NCI-H1092 treated with DMSO at 0.1 percent for 48 hours (cell line): ENCODE results near the gene PFDN2.

Experiments used
- DNase-seq: peaks from one replicate; lab custom pipeline; 2025; lab: John Stamatoyannopoulos, UW

The PFDN2 gene

DNA sequence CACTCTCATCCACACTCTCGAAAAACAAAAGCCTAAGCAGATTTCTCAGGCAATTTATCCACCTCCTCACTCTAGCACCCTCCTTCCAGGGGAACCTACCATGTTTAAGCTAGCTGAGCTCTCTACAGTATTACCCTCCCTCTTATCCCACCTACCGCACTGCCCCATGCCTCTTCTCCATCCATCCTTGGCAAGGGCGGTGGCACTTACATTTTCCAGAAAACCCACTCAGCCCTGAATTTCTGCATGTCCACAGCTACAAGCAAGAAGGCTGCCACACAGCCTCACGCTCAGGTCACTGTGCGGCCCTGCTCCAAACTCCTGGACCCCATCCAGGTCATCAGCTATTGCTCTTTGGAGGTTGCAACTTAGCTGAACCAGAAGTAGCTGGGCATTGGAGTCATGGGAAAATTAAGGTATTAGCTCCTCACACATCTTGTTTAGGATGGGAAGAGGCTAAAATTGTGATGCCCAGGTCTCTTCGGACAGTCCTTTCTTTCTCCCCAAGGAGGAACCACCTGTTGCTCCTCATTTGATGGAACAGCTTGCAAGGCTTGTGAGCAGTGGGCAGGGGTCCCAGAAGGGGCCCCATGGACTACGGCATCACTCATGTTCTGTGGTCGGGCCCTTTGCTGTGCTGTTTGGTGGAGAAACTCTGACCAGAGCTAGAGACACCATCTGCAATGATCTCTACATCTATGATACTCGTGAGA, 18.6 kb downstream of the PFDN2 start:
- DNase-seq, result no peak

DNA sequence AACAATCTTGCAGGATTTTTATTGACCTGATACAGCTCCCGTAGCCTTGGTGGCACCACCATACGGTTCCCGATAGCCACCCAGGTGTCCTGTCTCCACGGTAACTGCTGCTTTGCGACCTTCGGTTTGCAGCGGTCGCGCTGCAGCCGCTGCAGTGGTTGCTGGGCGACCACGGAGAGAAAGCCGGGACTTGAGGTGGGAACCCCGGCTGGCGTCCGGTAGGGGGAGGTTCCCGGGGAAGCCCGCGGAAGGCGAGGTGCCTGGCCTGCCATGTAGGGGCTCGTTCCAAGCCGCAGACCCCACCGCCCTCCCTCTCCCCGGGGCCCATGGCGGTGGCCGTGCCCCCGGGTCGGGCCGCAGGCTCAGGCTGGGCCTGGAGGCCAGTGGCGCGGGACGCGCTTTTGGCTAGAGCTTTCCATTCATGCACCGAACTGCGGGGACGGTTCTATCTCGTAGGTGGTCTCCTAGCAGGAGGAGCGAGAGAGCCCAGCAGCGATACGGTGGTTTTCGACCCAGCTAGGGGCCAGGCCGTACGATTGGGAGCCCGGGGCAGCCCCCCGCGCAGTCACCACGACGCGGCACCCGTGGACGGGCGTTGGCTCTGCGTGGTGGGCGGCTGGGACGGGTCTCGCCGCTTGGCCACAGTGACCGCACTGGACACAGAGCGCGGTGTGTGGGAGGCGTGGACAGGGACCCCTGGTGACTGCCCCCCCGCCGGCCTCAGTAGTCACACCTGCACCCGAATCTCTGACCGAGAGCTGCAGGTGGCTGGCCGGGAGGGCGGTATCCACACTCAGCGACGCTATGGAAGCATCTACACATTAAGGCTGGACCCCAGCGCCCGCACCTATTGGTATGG, 19.4 kb downstream of the PFDN2 start, which contains the start of gene KLHDC9:
Gene KLHDC9 (plus strand): TSS at position 152 of the 859 bp plus-strand sequence. CDS start 175 bp downstream, at position 327.
- DNase-seq, result peak; percentile 93

DNA sequence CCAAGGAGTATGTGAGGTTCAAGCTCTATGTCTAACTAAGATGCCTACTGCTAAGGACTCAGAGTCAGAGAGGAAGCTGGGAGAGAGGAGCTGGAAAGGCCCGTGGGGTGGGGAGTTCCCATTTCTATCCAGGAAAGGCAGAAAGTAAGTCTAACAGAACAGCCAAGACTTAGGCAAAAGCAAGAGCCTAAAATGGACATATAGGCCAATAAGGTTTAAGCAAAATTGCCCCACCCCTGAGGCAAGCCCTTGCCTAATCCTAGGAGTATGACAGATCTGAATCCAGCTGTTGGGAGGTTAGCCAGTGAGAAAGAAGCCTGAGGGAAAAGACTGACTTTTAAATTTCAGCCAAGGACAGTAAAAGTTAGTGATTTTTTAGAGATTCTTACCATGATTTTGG, 21.3 kb downstream of the PFDN2 start:
- DNase-seq, result no peak

DNA sequence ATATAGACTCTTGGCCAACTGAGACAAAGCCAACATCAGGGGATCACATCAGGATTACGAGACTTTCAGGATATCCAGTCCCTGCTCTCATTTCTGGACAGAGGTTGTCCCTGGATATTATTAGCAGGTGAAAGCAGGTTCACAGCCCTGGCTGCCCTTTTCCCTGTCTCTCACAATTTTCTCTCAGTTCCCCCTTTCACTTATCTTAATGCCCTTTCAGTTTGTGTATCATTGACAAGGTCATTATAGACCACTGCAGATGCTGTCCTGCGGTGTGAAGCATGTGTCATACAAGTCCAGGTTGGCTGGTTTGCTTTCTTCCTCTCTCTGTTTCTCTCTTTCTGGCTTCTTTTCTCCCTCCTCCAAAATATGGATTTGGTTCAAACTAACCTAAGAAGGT, 21.8 kb downstream of the PFDN2 start:
- DNase-seq, result no peak

GRCh38 chr1:161095230-161095629, 22.6 kb downstream of the PFDN2 start:
- DNase-seq, result no peak

DNA sequence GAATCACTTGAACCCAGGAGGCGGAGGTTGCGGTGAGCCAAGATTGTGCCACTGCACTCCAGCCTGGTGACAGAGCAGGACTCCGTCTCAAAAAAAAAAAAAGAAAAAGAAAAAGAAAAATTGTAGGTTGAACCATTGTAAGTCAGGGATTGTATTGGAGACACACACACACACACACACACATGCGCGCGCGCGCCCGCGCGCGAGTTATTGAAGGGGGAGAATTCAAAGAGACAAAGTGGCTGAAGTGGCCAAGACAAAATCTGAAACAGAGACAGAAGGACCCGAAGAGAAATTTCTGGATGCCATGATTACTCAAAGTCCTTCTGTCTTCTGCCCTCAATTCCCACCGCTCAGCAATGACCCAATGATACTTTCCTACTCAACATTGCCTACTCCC, 23.4 kb downstream of the PFDN2 start:
- no peak for DNase-seq

GRCh38 chr1:161092621-161093028, 25.2 kb downstream of the PFDN2 start:
- DNase-seq, result no peak

DNA sequence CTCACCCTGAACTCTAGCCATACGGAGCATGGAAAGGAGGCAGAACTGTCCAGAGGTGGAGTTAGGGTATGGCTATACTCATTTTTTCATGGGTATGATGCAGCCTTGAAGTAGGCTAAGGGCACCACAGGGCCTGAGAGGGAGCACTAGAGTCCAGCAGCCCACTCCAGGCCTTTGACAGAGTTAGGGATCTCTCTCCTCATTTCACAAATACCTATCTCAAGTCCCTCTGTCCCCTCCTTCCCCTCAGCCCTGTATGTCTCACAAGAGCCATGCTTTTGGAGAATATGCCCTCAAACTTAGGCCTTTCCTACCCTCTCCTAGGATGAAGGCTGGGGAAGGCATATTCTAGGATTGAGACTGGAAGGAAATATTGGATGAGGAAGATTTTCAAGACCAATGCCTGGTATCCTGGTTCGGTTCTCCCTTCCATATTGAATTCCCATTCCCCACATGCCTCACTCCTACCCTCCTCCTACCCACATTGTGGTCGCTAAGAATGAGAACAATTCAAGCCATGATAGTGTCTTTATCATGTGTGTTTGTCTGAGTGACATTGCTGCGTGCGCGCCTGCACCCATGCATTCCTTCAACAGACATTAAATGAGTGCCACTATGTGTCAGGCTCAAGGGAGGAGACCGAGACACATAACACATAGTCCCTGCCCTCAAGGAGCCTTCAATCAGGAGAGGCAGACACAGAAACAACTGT, 25.9 kb downstream of the PFDN2 start:
- DNase-seq, result no peak

DNA sequence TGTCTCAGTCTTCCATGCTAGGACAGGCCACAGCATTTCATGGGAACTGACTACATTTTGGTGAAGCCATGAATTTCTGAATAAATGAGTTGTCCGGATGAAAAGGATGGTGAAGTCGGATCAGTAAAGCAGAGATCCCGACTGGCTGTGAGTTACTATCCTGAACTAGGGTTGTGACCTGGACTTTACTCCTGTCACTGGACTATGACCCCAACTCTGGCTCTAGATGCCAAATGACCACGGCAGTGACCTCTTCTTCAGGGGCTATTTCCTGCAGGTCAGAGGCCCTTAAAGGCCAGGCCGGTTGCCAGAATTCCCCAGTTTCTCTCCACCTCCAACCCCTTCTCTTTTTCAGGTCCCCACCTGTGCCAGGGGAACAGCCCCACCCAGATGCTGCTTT, 26.7 kb downstream of the PFDN2 start:
- DNase-seq, result no peak

- DNase-seq, result no peak
These were observed 27.2 kb downstream of the PFDN2 start for GRCh38 chr1:161090617-161091016.

- DNase-seq, result no peak
These were observed 27.9 kb downstream of the PFDN2 start for GRCh38 chr1:161089938-161090337.

GRCh38 chr1:161089251-161089924, 28.4 kb downstream of the PFDN2 start, which contains the start of gene NECTIN4:
Gene NECTIN4, minus strand, starts transcription at chr1:161089558. Its CDS starts 262 bp downstream, at chr1:161089296.
- no peak for DNase-seq

GRCh38 chr1:161088587-161089110, 29.2 kb downstream of the PFDN2 start:
- no peak for DNase-seq

DNA sequence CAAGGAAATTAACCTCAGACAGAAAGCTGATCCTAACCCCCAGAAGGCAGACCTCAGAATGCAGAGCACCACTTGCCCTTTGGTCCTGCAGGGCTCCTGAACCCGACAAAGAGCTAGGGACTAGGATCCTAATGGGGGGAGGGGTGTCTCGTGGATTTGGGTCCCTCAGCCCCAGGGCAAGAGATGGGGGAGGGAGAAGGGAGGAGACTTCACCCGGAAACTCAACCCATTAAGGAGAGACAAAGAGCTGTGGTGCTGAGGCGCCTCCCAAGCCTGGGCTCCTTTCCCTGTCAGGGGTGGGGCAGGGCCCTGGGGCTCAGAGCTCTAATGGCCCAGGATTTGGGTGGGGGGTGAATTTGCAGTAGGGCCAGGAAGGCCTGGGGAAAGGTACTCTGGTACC, 31.4 kb downstream of the PFDN2 start:
- DNase-seq, result no peak

- DNase-seq, result no peak
These were observed 32.7 kb downstream of the PFDN2 start for GRCh38 chr1:161085165-161085564.

DNA sequence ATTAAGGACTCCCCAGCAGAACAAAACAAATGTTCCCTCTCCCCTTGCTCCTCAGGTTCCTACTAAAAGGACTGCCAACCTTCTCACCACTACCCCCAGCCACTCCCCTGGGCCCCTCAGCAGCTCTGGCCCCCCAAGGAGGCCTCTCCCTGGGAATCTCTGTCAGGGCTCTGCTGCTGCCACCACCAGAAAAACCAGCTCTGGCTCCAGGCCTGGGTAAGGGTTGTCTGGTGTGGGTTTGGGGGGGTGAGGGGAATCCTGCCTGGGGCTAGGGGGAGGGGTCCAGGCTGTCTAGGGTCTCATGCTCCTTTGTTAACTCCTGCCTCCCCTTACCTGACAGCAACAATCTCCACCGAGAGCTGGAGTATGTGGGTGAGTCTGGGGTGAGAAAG, 33.2 kb downstream of the PFDN2 start:
- DNase-seq, result no peak

DNA sequence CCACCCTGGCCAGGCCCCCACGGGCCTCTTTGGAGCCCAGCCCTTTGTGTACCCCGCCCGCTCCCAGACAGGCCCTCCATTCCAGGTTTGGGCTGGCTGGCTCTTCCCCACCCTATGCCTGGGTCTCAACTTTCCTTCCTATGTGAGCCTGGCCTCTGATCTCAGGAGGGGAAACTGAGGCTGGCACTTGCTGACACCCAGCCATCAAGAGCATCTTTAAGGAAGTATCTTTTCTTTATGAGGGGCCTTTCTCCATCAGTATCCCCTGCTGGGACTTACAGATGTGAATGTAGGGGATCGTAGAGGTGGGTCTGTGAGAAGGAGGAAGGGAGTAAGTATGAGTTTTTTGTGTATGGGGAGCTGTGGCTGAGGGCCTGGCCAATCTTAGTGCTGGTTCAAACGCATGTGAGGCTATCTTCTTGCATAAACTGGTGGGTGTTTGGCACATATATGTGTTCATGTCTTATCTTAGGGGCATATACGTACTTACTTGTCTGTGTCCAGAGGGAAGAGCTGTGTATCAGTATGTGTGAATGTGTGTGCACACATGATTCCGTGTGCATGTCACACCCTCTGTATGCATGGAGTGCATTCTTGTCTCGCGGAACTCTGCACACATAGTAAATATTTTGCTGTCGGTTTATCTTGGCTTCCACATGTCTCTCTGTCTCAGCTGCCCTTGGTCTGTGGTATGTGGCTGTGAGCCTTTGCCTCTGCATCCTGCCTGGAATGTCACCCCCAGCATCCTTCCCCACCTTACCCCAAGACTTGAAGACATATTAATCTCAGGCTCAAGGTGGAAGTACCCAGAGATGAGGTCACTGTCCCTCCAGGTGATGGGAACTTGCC, 33.9 kb downstream of the PFDN2 start:
- no peak for DNase-seq

DNA sequence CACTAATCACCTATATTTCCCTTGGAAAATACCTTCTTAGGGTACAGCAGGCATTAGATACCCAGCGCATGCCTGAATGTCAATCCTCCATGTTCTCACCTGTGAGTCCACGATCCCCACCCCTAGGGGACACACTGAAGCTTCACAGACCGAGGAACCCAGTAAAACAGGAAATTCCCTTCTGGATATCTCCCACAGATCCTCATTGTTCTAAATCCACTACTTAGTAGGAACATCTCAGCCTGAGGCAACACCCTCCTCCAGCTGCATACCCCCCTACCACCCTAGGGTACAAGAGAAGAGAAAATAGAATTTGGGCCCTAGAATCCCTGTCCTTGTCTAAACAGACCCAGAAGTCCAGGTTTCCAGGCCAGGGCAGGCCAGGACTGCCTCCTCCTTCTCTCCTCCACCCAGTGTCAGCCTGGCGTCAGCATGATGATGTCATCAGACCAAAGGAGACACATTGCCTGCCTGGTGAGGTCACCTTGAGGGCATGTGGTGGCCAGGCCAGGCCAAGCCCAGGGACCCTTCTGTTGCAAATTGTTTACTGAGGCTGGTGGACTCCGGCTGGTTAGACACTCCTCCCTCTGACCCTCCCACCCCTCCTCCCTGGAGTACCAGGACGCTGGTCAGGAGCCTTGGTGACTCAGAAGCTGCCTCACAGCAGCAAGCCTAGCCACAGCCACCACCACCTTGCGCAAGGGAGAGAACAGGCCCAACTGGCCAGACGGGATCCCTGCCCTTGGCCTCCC, 34.7 kb downstream of the PFDN2 start:
- no peak for DNase-seq

DNA sequence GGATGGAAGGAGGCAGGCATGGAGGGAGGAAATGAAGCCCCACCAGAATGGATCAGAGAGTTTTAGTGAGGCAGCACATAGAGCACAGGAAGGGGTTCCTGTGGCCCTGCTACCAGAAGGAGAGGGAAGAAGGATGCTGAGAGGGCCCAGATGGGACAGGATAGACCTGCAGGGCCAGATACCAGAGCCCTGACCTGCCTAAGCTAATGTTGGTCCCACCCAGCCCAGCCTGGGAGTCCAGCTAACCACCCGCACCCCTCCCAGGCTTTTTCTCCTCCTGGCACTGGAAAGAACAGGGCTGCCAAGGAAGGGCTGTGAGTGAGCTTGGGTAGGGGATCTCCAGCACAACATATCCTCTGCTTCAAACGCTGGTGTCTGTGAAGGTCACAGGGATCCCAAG, 35.4 kb downstream of the PFDN2 start:
- no peak for DNase-seq

GRCh38 chr1:161081519-161081918, 36.3 kb downstream of the PFDN2 start:
- DNase-seq, result no peak
